ENCODE results near the gene KCP. TPM values are rescaled to one million over a fixed set of nuclear protein-coding genes. Genes with fewer than 3 reads are reported as not detected.
A peak's percentile ranks its signal among the peaks of the same experiment; 100 is the strongest.
"Not testable (repeated sequence)": the region's sequence is repeated elsewhere in the genome, so short reads cannot be mapped to it uniquely, and the experiment has no call there.

The KCP gene
- total RNA-seq, 1 donor from 2014 or later, result 6.8 TPM

- DNase-seq (ENCODE audit: low read depth), result no peak
Observed at GRCh38 chr7:128921866-128922440, 11.4 kb upstream of the KCP start.

- peak; percentile 60 for DNase-seq (ENCODE audit: low read depth)
Observed at GRCh38 chr7:128920913-128921582, 10.5 kb upstream of the KCP start.

- DNase-seq (ENCODE audit: low read depth), result peak; percentile 18
Observed at GRCh38 chr7:128919881-128920799, 9.6 kb upstream of the KCP start.

GRCh38 chr7:128919241-128919640 is 8.7 kb upstream of the KCP start:
- DNase-seq (ENCODE audit: low read depth), result no peak

- no peak for DNase-seq (ENCODE audit: low read depth)
Observed at GRCh38 chr7:128918016-128918665, 7.6 kb upstream of the KCP start.

- DNase-seq (ENCODE audit: low read depth), result no peak
Observed at GRCh38 chr7:128917122-128917521, 6.6 kb upstream of the KCP start.

- no peak for DNase-seq (ENCODE audit: low read depth)
Observed at GRCh38 chr7:128916643-128916915, 6.1 kb upstream of the KCP start.

GRCh38 chr7:128915841-128916642 is 5.5 kb upstream of the KCP start:
- no peak for DNase-seq (ENCODE audit: low read depth)

- DNase-seq (ENCODE audit: low read depth), result no peak
Observed at GRCh38 chr7:128915271-128915819, 4.8 kb upstream of the KCP start.

GRCh38 chr7:128914566-128915151 is 4.2 kb upstream of the KCP start:
- DNase-seq (ENCODE audit: low read depth), result no peak

GRCh38 chr7:128913870-128914565 is 3.5 kb upstream of the KCP start:
- no peak for DNase-seq (ENCODE audit: low read depth)

- DNase-seq (ENCODE audit: low read depth), result not testable (repeated sequence)
Observed at GRCh38 chr7:128912709-128913495, 2.4 kb upstream of the KCP start.

- no peak for DNase-seq (ENCODE audit: low read depth)
Observed at GRCh38 chr7:128912281-128912680, 1.8 kb upstream of the KCP start.

- peak; percentile 68 for DNase-seq (ENCODE audit: low read depth)
Observed at GRCh38 chr7:128911423-128912031, 1.0 kb upstream of the KCP start.

- peak; percentile 84 for DNase-seq (ENCODE audit: low read depth)
Observed at GRCh38 chr7:128909625-128910568, 612 bp downstream of the KCP start.

- no peak for DNase-seq (ENCODE audit: low read depth)
Observed at GRCh38 chr7:128908750-128909624, 1.5 kb downstream of the KCP start.
